HG03135 (cell line): ENCODE measurements around the gene ATP2B2.
"Not testable (repeated sequence)": the region's sequence is repeated elsewhere in the genome, so short reads cannot be mapped to it uniquely, and the experiment has no call there.

ENCODE experiments used
- ATAC-seq: cut with Tn5 transposase; IDR thresholded peaks from one replicate; pipeline ENCODE4 v1.9.1; 2021; ENCODE audit warnings: mild to moderate bottlenecking, moderate library complexity; ENCODE audit not compliant: unreplicated experiment

The ATP2B2 gene

DNA sequence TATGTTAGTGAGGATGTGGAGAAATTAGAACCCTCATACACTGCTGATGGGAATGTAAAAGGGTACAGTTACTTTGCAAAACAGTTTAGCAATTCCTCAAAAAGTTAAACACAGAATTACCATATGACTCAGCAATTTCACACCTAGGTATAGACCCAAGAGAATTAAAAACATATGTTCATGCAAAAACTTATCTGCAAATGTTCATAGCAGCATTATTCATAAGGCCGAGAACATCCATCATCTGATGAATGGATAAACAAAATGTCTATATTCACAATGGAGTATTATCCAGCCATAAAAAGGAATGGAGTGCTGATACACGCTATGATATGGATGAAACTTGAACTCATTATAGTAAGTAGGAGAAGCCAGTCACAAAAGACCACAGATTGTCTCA lies 194.8 kb downstream of the ATP2B2 start:
- no peak for ATAC-seq

DNA sequence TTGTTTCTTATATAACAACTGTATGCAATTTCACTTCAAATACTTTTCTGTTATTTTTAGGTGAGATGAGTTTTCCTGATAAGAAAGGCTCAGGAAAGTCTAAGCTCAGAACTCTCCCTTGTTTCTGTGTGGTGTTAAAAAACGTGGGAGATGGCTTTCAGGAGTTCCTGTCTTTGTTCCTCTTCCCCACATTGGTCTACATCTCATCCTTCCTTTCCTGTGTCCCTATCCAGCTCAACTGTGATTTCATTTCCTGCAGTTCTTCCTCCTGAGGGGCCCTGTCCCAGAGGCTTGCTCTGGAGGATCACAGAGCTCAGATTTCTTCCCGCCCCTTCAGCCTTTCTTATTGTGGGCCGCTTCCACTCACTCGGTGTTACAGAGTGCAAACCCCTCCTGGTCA lies 195.7 kb downstream of the ATP2B2 start:
- no peak for ATAC-seq

DNA sequence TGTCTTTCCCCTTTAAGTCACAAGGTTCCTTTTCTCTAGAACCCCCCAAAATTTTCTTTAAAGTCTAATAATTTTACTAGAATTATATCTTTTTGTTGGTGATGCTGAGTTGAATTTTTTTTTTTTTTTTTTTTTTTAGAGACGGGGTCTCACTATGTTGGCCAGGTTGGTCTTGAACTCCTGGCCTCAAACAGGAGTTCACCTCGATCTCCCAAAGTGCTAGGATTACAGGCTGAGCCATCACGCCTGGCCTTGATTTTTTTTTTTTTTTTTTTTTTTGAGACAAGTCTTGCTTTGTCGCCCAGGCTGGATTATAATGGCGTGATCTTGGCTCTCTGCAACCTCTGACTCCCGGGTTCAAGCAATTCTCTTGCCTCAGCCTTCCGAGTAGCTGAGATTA lies 196.7 kb downstream of the ATP2B2 start:
- no peak for ATAC-seq

DNA sequence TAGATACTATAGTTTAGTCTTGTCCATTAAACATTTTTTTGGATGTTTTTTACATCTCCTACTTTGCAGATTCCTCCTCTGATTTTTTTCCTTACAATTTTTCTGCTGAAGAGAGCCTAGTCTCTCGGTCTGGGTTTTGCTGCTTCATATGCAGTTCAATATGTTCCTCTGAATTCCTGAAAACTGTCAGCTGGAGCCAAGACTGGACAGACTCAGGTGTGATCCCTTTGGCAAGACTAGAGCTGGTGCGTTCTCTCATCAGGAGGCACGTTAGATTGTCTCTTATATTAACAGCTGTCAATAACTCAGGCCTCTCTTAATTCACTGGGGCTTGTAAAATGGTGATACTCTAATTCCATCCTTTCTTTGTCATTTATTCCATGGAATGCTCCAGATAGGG lies 199.2 kb downstream of the ATP2B2 start:
- ATAC-seq = no peak

DNA sequence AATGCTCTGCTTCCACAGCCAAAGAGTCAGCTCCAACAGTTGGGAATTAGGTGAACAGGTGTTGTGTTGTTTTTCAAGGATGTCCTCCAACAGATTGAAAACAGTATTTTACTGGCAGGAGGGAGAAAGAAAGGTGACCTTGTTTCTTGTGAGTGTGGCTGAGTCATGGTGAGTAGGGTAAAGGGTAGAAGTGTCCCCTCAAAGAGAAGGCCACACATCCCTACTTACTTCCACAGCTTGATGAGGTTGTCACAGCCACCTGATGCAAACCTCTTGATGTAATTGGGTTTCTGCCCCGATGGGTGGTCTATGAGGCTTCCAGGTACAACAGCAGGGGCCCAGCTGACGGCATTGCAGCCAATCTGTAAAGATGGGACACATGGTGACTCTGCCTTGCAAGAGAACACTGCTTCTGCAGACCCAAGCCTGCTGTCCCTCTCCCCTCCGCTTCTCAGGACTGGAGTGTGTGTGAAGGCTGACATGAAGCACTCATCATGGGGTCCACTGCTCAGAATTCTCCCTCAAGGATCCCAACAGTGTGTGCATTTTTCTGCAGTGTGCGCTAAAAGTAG lies 200.0 kb downstream of the ATP2B2 start:
- ATAC-seq = no peak

DNA sequence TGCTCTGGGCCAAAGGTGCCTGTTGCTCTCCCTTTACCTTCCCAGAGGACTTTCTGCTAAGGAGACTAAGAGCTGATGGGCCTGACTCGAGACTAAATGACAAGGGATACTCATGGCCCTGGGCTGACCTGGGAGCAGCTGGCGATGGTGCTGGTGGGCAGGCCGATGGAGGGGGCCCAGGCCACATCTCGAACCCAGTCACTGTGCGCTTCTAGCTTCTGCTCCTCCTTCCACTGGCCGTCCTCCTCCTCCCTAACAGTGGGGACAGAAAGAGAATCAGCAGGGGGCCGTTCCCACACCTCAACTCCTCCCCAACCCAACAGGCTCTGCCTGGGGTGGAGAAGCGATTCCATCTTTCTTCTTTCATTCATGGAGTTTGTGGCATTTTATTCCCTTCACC lies 200.5 kb downstream of the ATP2B2 start:
- ATAC-seq = no peak

GRCh38 chr3:10303785-10304184 lies 201.6 kb downstream of the ATP2B2 start:
- ATAC-seq = no peak

DNA sequence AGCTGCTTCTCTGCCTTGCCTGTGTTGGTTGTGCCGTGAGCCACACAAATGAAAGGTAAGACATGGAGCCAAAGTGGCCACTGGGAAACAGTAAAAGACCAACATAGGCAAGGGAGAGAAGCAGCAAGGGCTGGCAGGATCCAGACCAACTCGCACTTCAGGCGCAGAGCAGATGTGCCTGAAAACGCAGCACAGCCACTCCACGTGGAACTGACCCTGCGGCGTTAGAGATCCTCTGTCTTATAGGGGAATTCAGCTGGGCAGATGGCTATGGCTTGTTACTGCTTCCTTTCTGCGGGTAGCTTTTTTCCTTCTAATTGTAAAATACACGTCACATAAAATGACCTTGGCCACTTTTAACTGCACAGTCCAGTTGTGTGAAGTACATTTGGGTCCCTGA lies 202.3 kb downstream of the ATP2B2 start:
- ATAC-seq = no peak

DNA sequence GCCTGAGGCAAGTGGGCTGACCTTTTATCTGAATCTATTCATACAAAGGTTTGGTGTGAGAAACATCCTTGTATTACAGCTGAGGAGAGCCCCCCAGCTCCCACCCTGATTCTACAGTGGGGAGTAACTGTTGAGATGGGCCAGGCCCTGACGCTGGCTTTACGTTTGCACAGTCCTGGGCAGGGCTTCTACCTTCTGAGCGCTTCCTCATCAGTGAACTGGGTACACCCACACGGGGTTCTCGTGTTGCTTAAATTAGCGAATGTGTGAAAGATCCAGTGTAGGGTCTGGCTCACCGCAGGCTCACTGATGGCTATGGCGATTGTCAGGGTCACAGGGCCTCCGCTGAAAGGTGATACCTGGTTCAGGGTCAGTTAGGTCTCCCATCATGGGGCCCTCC lies 205.3 kb downstream of the ATP2B2 start:
- no peak for ATAC-seq

DNA sequence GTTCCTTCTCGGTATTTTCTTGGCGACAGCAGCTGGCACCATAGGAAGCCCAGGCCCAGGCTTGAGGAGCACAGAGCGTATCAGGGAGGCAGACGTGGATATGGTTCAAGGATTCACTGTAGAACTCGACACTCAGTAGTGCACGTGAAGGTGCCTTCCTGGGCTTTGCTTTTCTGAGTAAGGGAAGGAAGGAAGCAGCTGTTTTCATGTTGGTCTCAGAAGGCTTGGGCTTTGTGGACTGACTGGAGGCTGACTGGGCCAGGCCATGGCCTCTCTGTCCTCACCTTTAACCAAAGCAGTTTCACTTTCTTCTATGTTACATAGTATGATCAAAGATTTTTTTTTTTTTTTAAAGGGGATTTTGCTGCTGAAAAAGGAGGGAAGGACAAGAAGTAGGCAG lies 205.7 kb downstream of the ATP2B2 start:
- no peak for ATAC-seq

DNA sequence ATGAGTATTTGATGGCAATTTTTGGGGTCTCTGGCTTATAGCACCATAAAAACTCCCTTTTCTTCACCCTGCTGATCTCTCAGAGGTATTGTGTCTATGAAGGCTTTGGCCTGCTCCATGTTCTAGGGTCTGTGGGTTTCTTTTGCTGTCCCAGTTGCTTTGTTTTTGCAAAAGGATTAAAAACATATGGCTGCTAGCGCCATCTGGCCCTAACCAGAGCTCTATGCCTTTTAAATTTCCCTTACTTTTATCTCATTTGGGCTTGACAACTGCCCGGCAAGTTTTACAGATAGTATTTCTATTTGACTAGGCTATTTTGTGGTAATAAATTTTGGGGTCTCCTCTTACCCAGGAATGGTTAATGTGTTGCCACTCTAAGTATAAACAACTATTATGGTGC lies 206.2 kb downstream of the ATP2B2 start:
- ATAC-seq = no peak

DNA sequence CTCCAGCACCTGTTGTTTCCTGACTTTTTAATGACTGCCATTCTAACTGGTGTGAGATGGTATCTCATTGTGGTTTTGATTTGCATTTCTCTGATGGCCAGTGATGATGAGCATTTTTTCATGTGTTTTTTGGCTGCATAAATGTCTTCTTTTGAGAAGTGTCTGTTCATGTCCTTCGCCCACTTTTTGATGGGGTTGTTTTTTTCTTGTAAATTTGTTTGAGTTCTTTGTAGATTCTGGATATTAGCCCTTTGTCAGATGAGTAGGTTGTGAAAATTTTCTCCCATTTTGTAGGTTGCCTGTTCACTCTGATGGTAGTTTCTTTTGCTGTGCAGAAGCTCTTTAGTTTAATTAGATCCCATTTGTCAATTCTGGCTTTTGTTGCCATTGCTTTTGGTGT lies 207.3 kb downstream of the ATP2B2 start:
- not testable (repeated sequence) for ATAC-seq

- no peak for ATAC-seq
Measured at GRCh38 chr3:10294030-10294586, 211.3 kb downstream of the ATP2B2 start.

DNA sequence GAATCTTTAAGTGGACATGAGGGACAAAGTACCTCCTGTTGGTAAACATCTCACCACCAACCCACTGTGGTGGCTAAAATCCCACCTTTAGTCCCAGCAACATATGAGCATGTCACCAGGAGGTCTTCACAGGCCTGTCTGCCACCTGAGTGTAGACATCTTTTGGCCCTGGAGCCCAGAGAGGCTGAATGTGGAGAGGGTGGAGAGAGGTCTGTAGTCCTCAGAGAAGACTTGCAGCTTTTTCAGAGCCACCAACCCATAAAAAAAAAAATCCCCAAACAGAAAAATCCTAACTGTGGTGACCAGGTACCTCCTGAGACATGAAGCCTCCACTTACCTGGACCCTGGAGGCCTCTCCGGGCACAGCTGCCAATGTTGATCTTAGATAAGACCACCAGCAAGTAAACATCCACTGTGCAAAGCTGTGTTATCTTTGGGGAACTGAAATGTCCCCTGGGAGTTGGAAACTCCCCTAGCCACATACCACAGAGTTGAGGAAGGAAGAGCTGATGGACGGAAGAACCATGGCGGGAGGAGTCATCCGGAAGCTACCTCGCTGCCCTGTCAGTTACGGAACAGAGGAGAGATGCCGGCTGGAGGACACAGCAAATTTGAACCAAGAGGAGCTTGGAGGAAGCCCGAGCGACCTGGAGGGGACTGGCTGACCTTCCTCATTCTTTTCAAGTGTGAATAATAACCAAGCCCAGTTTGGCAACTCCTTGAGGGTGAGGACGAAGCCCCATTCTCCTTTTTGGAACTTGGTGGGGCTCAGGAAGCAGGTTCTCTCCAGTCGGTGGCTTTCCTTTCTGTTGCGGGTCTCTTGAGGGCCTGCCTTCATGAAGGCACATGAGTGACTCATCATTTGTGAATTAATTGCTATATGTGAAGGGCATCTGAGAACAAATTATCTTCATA lies 212.6 kb downstream of the ATP2B2 start, which contains the start of gene GHRL:
TSS of gene GHRL (minus strand) at position 443 of the 915 bp plus-strand sequence. CDS start 2,767 bp downstream, outside the sequence.
- ATAC-seq = peak; percentile 68

GRCh38 chr3:10291641-10292040 lies 213.7 kb downstream of the ATP2B2 start:
- ATAC-seq = no peak

GRCh38 chr3:10290481-10291176 lies 214.8 kb downstream of the ATP2B2 start:
- ATAC-seq = no peak

DNA sequence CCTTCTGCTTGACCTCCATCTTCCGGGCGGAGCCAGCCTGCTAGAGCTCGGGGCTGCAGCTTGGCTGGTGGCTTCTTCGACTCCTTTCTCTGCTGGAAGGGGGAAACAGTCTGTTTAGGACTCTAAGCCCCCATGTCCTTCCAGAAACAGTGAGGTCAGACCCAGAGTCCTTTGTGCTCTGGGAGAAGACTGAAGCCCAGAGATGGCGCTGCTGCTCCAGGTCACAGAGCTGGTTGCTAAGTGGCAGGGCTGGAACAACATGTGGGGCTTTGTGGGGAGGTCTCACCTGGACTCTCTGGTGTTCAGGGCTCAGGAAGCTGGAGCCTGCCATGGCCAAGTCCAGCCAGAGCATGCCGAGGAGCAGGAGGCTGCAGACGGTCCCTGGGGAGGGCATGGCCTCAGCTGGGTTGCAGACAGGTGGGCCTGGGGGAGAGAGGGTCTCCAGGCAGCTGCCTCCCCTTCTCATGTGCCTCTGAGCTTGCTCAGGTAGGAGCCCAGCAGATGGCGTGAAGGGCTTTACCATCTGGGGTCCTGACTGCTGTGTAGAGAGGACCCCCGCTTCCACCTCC lies 215.5 kb downstream of the ATP2B2 start:
- ATAC-seq = no peak

DNA sequence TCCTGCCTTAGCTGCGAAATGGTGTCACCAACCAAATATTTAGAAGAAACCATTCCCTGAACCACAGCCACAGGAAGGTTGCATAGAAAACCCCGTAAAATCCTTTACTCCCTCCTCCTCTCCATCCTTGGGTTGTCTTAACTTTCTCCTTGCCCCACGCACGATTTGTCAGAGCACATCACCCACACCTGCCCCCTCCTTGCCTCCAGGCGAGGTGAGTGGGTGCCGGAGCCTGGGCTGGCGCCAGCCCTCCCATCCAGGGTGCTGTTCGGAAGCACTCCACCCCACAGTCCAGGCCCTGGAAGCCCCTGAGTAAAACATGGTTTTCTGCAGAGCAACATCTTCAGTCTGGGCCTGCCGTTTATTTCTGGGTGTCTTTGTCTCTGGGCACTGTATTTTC lies 216.3 kb downstream of the ATP2B2 start:
- no peak for ATAC-seq

DNA sequence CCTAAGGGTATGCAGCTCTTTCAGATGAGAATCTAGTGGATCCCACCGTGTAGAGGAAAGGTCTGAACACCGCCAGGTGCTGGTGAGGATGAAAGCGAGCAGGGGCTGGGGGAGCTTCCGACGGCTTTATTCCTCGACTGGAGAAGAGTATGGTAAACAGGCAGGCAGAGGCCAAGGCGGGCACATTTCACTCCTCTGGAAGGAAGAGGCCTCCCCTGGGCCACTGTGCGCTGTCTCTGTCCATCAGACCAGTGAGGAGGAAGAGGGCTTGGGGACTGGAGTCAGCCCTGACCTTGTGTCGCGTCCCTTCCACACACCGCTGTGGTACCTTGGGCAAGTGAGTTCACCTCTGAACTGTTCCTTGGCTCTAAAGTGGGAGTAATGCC lies 216.8 kb downstream of the ATP2B2 start:
- no peak for ATAC-seq

DNA sequence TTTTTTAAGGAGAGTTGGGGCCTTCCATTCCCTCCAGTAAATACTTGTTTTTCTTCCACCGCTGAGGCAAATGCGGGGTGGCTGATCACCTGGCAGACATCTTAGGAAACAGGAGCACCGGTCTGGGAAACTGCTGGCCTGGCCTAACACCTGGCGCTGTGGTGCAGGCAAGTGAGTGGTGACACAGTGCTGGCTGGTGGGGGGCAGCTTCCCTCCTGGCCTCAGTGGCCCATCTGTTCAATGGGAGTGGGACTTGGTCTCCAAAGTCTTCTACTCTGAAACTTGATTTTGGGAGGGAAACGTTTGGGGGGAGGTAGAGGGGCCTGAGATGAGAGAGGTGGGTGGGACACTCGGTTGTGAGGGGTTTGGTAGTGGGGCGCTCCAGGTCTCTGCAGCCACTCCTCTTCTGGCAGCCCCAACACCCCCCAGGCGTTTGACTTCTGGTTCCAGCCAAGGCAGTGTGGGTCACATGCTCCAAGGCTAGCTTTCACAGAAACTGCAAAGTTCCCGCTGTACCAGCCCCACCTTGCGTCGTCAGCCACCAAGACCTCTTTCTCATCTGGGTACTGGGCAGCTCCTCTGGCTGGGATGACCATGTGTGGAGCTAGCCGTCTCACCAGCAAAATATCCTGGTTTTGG lies 217.3 kb downstream of the ATP2B2 start:
- no peak for ATAC-seq
